ENCODE results near the gene MTHFD1. TPM values are rescaled to one million over a fixed set of nuclear protein-coding genes. Genes with fewer than 3 reads are reported as not detected.

MTHFD1 gene
- total and polyA plus RNA-seq, 2 of the 4 experiments (the other 2 are of a cell fraction), result 32.2 to 64.9 TPM

GRCh38 chr14:64467566-64467965 lies 79.4 kb downstream of the MTHFD1 start:
- no peaks in the 10 kb centered on the region; the same call in 1 of the 2 replicates for H3K4me1 ChIP-seq (ENCODE audit: control insufficient read depth, insufficient read depth, low read length)
- H3K9me3 ChIP-seq (ENCODE audit: control insufficient read depth, insufficient read depth, low read length), result no peaks in the 10 kb centered on the region
- H4K91ac ChIP-seq (ENCODE audit: insufficient read depth, low read depth, low read length), result no peak overlapping the region
- H3K27me3 ChIP-seq (ENCODE audit: control insufficient read depth, insufficient read depth, low read length), result no peaks in the 10 kb centered on the region
- H4K5ac ChIP-seq (ENCODE audit: low read depth, low read length), result no peak overlapping the region
- H3K4me3 ChIP-seq (ENCODE audit: insufficient read depth, low read depth, low read length), result no peak overlapping the region
- H2BK20ac ChIP-seq (ENCODE audit: low read depth, low read length), result no peak overlapping the region
- no peak overlapping the region for H2AK5ac ChIP-seq (ENCODE audit: low read depth, low read length)
- H3K14ac ChIP-seq (replicated peaks; ENCODE audit: low read depth, low read length), result no peak overlapping the region
- CTCF ChIA-PET, result interaction anchor here (1.8 kb wide), 1 partner anchor 124 kb away, joined by 6 read pairs; no protein-coding TSS in a partner anchor
- H4K20me1 ChIP-seq (ENCODE audit: insufficient read depth, low read length), result no peaks in the 10 kb centered on the region
- intact Hi-C loops (cut with micrococcal nuclease), result no loop called here
- H2AFZ ChIP-seq (replicated peaks; ENCODE audit: low read length, poor library complexity), result no peak overlapping the region
- in situ Hi-C loops (cut with MboI; ENCODE audit: low sequenced_read_pairs), result no loop called here
- no peak overlapping the region for H3K27ac ChIP-seq (ENCODE audit: insufficient read depth, low read length)
- no peak for TF ChIP-seq USF2 (IDR thresholded peaks at IDR 0.05; ENCODE audit: low read depth, low read length)
- no peak for TF ChIP-seq CTCF (conservative IDR thresholded peaks at IDR 0.05; ENCODE audit: low read depth, low read length)
- TF ChIP-seq MAZ (IDR thresholded peaks at IDR 0.05; ENCODE audit: borderline replicate concordance, low read depth, low read length), result no peak
- no peak for TF ChIP-seq BHLHE40 (IDR thresholded peaks at IDR 0.05; ENCODE audit: low read depth, low read length)
- no peak for TF ChIP-seq MXI1 (IDR thresholded peaks at IDR 0.05; ENCODE audit: borderline replicate concordance, low read depth, low read length)
- TF ChIP-seq CEBPB (IDR thresholded peaks at IDR 0.05; ENCODE audit: low read depth, low read length), result no peak
- no peak for TF ChIP-seq POLR2A (IDR thresholded peaks at IDR 0.05; ENCODE audit: low read depth, low read length)
- TF ChIP-seq CHD1 (IDR thresholded peaks at IDR 0.05; ENCODE audit: low read depth, low read length), result no peak
- no peak for TF ChIP-seq RCOR1 (IDR thresholded peaks at IDR 0.05; ENCODE audit: insufficient replicate concordance, low read length)
- H3K56ac ChIP-seq (ENCODE audit: extremely low read depth, insufficient read depth, low read length), result no peak overlapping the region
- H2BK15ac ChIP-seq (ENCODE audit: low read depth, low read length), result no peak overlapping the region
- BruUV-seq (replicated peaks), result no TSS peak
- ATAC-seq (ENCODE audit: low read depth) (no peak), DNase-seq (no peak)
- H2BK5ac ChIP-seq (ENCODE audit: low read depth, low read length, poor library complexity, severe bottlenecking), result no peak overlapping the region
- H3K79me1 ChIP-seq (ENCODE audit: low read depth in 1 of 2, low read length in 2 of 2), result no peaks in the 10 kb centered on the region
- H3K9ac ChIP-seq (ENCODE audit: low read depth, low read length), result no peak overlapping the region
- H3K9me1 ChIP-seq (ENCODE audit: insufficient read depth, low read length), result no peaks in the 10 kb centered on the region
- H3K23ac ChIP-seq (ENCODE audit: low read depth, low read length), result no peak overlapping the region
- H3K18ac ChIP-seq (ENCODE audit: low read depth, low read length), result no peak overlapping the region
- no peak overlapping the region for H2BK120ac ChIP-seq (ENCODE audit: low read depth, low read length)
- H3K36me3 ChIP-seq (ENCODE audit: control insufficient read depth, insufficient read depth, low read length), result no peaks in the 10 kb centered on the region
- H4K8ac ChIP-seq (ENCODE audit: low read depth in 2 of 2, low read length in 2 of 2), result no peak overlapping the region
- no peak overlapping the region for H3K4me2 ChIP-seq (ENCODE audit: low read depth, low read length)
- H2AK9ac ChIP-seq (replicated peaks; ENCODE audit: low read depth, low read length, poor library complexity), result no peak overlapping the region
- H3K4ac ChIP-seq (ENCODE audit: low read depth, low read length), result no peak overlapping the region
- POLR2A ChIA-PET (ENCODE audit: unreplicated experiment), result no interaction called here
- dilution Hi-C loops (cut with HindIII; ENCODE audit: low sequenced_read_pairs, unreplicated experiment), result no loop called here

Measured in IMR-90 (cell line).